HK-2 (cell line): ENCODE measurements around the gene RTP5.

Source experiments
- DNase-seq: peaks from one replicate; pipeline ENCODE4 v3.0.0-alpha.2; 2018; ENCODE audit not compliant: unreplicated experiment

Gene RTP5

GRCh38 chr2:241887806-241888522 lies 18.4 kb downstream of the RTP5 start:
- no peak for DNase-seq

- DNase-seq, result no peak
Measured at GRCh38 chr2:241888641-241889040, 19.1 kb downstream of the RTP5 start.

- DNase-seq, result no peak
Measured at GRCh38 chr2:241890524-241891235, 21.2 kb downstream of the RTP5 start.

GRCh38 chr2:241891315-241891987 lies 21.9 kb downstream of the RTP5 start:
- no peak for DNase-seq

- no peak for DNase-seq
Measured at GRCh38 chr2:241891988-241892298, 22.4 kb downstream of the RTP5 start.

- no peak for DNase-seq
Measured at GRCh38 chr2:241892299-241893137, 23.0 kb downstream of the RTP5 start.

- no peak for DNase-seq
Measured at GRCh38 chr2:241893265-241893664, 23.7 kb downstream of the RTP5 start.

GRCh38 chr2:241894056-241894641 lies 24.6 kb downstream of the RTP5 start:
- DNase-seq, result no peak

- no peak for DNase-seq
Measured at GRCh38 chr2:241894681-241895426, 25.3 kb downstream of the RTP5 start.

GRCh38 chr2:241895427-241895711 lies 25.8 kb downstream of the RTP5 start:
- no peak for DNase-seq

- no peak for DNase-seq
Measured at GRCh38 chr2:241895712-241896641, 26.4 kb downstream of the RTP5 start.

- no peak for DNase-seq
Measured at GRCh38 chr2:241896746-241897201, 27.2 kb downstream of the RTP5 start.

GRCh38 chr2:241897231-241897916 lies 27.8 kb downstream of the RTP5 start:
- no peak for DNase-seq

- no peak for DNase-seq
Measured at GRCh38 chr2:241898463-241899270, 29.1 kb downstream of the RTP5 start.

GRCh38 chr2:241900251-241901017 lies 30.9 kb downstream of the RTP5 start:
- DNase-seq, result no peak

GRCh38 chr2:241901018-241901380 lies 31.5 kb downstream of the RTP5 start:
- no peak for DNase-seq

- no peak for DNase-seq
Measured at GRCh38 chr2:241901500-241902351, 32.2 kb downstream of the RTP5 start.
